ENCODE results near the gene RFX4.
A peak's percentile ranks its signal among the peaks of the same experiment; 100 is the strongest.

RFX4 gene

DNA sequence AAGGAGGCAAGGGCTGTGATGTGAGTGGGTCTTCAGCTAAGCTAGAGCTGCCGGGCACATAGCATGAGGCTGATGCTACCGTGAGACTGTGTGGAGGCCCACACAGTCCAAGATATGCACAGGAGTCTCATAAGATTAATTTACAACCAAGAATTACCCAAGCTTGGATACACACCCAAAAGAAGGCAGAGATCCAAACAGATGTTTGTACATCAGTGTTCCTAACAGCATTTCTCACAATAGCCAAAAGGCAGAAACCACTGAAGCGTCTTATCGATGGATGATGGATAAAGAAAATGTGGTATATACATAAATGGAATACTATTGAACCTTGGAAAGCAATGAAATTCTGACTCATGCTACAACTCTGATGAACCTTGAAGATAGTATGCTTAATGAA, 150.9 kb downstream of the RFX4 start:
- no peak for DNase-seq

DNA sequence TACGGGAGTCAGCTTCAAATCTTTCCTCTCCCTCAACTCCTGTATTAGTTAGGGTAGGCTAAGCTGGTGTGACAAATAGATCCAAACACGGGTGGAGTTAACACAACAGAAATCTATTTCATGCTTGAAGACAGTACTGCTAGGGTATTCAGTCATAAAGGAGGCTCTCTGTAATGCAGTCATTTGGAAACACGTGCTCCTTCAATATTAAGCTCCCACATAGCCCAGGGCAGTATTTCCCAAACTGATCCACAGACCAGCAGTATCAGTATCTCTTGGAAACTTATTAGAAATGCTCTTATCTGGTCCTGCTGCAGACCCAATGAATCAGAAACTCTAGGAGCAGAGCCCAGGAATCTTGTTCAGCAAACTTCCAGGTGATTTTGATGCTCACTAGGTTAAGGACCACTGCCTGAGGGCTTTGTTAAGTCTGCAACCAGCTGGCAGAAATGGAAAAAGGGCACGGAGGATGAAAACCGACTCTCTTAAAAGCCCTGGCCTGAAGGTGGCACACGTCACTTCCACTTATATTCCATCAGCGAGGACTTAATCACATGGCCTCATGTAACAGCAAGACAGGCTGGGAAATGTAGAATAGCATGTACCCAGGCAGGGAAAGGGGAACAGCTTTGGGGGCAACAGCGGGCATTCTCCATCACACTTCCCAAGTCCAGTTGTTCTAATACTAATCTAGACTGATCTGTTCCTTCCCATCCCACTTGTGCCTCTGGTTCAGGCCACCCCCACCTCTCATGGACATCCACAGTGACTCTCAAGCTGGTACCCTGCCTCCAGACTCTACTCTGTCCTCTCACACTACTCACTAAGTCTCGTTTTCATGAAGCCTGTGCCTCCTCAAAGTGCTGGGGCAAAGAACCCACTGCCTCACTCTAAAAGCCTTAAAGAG, 153.5 kb downstream of the RFX4 start:
- DNase-seq, result no peak

DNA sequence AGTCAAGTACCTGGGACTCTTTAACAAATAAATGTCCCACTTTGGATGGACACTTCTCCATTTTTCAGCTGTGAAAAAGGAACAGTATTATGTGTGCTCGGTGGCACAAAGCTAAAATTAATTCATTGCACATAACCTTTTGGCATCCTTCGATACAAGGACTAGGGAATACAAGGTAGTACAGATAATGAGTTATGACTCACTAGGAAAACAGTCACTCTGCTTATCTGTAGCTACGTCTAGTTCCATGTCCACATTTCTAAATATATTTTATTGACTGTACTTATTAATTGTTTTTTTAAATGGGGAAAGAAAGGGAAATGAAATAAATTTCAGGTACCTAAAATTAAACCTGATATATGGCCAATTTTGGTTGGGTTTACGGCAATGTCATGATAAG, 156.5 kb downstream of the RFX4 start:
- no peak for DNase-seq

DNA sequence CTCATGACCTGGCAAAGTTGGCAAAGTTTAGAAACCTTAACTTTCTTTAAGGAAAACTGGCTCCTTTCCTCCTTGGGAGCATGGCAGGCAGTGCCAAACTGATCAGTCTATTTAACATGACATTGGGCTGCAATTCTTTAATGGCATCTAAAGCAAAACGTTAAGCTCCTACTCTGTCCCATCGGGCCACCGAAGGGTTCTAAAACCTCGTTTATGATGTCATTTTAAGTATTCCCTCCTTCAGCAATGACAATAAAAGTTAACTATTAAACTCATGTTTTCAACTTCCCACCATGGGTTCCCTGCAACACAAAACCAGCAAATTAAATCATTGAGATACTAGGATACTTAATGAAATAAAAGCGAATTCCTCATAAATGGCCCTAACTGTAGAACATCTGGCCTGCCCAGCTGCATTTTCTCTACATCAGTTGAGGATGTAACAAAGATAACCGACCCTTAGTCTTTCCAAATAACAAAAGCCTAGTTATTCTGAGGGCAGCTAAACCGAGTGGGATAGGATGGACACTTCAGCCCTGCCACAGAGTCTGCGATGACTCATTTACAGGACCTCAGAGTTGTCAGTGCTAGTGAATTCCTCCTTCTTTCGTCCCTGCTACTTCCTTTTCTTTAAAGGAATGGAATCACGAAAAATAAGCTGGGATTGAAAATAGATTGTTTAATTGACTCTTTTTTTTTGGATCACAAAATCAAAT, 157.2 kb downstream of the RFX4 start:
- peak; percentile 26 for DNase-seq

DNA sequence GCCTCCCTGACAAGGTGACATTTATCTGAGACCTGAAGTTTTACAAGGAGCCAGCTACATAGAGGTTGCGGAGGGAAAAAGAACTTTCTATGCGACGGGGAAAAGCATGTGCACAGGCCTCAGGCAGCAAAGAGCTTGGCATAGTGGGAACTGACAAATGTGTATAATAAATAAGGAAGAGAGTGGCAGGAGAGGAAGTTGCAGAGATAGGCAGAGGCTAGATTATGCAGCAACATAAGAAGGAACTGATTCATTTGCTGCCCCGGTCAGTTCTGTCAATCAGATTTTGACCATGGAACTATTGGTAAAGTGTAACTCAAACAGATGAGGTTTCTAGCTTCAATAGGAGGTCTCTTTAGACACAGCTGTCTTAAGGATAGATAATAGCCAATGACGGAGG, 158.0 kb downstream of the RFX4 start:
- no peak for DNase-seq

DNA sequence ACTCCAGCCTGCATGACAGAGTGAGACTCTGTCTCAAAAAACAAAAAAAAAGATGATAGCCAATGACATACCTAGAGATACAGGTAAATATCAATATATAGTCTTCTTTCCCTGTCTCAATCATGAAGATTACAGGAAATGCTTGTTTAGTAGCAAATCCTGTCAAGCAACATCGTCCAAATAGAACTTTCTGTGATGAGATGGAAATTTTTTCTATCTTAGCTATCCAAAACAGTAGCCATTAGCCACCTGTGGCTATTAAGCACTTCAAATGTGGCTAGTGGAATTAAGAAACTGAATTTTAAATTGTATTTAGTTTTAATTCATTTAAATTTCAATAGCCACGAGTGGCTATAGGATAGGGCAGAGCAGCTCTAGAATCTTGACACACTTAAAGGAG, 158.4 kb downstream of the RFX4 start:
- no peak for DNase-seq

DNA sequence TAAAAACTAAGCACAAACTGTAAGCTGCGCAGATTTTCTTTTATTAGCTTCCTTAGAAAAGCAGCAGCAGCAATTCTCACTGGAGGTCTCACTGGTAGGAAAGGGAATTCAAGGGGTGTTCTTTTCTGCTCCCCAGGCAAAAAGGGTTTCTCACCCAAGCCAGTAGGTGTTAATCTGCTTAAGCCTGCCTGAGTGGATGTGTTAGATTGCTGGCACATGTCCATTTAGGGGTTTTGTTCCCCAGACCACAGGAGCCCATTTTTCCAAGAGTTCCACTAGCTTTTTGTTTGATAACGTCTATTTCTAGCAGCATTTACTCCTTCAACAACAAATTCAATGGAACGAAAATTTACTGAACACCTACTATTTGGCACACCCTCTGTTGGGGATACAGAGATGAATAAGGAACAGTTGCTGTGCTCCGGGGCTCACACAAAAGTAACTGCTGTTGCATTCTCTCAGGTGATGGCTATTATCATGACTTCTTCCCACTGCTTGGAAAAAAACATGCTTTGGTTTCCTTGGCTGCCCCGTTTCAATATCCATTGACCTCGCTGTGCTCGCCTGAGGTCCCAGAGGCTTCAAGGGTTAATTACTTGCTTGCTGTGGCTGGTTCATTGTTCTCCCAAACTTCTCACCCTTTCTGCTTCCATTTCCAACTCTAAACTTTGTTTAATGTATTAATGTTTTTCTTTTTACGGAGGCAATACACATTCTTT, 160.6 kb downstream of the RFX4 start:
- no peak for DNase-seq

DNA sequence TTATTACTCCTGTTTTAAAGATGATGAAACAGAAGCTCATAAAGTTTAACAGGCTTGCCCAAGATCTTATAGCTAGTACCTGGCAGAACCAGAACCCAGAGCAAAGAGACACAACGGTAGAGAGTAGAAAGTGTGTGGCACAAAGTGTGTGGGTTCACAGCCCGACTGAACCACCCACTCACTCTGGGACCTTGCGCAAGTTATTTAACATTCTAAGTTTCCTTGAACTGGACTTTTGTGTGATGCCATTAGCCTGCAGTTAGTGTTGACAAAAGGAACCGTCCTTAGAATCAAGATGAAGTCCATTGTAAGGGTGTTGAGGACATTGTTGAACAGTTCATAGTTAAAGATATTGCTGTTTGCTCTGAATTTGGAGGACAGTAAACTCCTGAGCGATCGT, 161.8 kb downstream of the RFX4 start:
- DNase-seq, result no peak

DNA sequence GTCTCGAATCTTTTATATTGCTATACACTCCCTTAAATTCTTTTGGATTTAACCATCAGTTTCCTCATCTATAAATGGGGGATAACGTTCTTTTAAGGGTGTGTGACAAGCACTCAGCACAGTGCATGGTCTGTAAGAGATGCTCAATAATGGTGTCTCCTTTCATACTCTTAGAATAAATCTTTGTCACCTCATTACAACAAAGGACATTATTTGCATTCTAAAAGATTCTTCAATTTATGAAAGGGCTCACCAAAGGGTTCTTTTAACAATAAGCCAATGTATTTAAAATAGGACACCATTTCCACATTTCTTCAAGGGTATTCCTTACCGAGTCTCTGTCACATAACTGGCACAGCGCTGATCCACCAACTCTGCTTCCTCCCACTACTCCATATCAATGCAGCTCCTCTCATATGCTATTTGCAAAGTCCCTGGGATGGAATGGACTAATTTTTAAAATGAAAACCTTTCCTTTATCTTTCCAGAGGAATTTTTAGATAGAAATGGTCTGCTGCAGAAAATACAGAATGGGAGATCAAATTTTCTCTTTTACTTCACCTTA, 162.5 kb downstream of the RFX4 start:
- no peak for DNase-seq

DNA sequence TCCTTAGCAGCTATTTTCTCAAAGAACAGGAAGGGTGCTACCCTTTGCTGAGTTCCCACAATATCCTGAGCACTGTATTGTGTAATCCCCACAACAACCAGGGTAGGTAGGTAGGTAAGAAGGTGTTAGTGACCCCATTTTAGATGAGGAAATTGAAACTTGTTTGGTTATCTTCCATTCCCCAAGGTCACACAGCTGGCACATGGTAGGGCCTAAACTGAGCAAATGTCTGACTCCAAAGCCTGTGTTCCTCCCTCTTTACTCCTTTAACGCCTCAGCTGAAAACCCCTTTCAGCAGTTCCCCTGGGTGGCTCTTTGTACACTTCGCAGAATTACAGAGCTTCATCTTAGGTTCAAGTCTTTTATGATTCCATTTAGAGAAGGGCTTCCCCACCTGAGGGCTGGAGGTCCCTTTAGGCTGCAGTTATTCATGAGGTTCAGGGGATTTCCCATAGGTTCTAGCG, 165.2 kb downstream of the RFX4 start:
- DNase-seq, result no peak

DNA sequence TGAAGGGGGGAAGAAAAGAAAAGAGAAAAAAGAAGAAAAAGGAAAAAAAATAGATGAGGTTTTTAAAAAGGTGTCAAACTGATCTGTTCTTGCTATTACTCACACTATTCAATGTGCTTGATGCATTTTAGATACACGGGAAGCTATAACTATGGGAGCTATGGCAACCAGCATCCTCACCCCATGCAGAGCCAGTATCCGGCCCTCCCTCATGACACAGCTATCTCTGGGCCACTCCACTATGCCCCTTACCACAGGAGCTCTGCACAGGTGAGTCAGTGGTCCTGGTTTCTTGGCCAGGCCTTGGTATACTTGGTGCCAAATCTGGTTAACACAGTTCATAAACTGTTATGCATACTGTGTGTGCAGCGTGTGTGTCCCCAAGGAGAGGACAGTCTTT, 167.7 kb downstream of the RFX4 start:
- DNase-seq, result no peak

DNA sequence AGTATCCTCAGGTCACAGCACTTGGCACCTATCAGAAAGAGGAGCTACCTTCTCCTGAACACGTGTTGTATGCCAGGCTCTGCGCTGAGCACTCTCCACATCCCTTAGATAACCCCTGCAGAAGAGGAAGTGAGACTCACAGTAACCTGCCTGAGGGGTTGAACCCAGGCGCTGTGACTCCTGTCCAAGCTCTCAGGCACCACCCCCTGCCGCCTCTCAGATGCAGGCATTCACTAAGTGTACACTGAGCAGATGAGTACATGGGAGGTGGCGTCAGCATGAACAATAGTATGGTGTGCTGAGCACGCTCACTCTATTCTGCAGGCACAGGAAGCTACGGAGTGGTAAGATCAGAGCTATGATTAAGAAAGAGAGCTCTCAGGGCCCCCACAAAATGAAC, 170.7 kb downstream of the RFX4 start:
- no peak for DNase-seq

DNA sequence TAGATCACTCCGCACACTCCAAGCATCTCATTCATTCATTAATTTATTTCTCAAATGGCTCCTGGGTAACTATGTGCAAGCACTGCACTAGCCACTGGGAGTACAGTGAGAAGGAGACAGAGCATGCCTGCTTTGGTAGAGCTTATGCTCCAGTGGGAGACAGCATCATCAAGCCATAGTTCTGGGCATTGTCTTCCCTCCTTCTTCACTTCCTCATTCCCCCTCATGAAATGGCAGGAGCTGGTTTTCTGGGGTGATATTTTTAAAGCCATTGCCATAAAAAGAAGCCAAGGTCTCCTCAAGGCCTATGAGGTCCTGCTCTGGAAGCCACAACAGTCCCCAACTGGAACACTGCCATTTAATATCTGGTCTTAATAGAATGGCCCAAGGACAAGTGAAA, 171.5 kb downstream of the RFX4 start:
- no peak for DNase-seq

DNA sequence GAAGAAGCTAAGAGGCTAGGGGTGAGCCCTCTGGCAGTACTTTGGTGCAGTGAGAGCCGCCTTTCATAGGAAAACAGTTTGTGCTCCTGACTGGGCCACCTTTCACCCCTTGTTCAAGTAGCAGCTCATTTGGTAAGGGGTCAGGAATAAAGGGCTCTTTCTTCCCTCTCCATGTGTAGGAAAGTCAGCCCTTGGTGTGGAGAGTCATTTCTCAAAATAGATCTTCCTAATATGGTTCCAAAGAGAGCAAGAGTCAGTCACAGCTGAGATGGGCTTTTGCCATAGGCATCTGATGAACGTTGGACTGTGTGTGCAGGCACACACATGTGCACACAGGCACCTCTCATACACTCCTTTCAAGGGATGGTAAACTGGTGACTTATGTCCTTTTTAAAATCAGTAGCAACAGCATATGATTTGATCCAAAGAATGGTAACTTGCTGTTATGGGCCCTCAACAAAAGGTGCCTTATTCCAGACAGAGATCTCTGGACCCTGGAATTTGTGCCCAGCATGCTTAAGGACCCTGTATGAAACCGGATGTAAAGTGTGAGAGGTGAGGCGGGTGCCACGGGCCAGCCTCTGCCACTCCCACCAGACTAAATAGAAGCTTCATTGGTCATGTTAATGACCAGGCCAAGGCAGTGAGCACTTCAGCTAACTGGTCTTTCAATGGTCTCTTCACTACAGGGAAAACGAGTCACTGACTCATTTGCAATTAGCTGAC, 175.0 kb downstream of the RFX4 start:
- no peak for DNase-seq

DNA sequence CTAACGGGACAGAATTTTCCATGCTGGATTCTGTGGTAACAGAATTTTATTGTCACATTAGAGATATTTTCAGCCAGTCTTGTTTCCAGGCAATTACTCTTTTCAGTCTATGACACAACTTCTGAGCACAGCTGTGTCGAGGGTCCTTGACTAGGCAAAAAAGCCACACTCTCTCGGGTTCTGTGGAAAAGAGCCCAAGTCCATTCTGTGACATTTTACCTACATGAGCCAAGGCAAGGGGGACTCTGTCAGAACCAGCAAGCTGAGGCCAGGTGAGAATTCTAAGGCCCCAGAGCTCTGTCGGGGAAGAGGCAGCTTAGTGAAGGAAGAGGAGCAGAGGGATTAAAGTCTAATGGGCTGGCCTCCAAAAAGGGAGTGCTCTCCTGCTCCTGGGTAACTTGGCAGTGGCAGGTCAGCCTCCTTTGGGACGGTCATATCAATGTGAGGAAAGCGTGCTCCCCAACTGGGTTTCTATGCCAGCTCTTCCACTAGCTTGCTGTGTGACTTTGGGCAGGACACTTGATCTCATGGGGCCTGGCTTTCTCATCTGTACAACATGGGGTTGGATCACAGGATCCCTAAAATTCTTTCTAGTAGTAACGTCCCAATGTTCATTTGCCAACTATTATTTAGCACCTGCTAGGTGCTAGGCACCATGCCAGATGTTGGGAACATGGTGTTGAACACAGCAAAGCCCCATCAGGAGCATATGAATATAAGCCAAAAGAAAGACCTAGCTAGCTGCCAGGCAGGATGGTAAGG, 175.7 kb downstream of the RFX4 start:
- no peak for DNase-seq

DNA sequence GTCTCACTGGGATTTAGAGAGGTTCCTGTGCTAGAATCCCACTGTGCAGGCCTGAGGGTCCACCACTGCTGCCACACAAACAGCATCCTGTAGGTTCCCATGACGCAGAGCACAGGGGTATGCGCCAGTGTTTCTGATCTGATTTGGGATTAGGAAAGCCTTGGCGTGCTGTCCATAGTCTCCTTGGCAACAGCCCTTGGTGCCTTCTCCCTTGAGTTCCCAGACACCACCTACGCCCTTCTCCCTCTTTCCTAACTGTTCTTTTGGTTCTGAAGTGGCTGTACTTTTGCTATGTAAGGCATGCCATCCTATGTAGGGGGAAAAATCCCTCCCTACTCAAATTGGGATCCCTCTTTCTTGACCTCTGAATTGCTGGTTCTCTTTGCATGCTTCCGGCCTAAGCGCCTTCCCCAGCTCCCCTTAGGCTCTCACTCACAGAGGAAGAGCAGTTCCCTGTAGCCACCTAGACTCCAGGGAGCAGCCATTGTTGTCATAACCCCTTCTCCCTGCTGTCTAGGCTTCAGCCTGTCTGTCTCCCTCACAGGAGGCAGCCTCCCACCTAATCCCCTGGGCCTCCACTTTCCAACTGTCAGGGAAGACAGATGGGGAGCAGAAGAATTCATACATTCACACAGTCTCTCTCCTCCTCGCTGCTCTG, 176.9 kb downstream of the RFX4 start:
- DNase-seq, result no peak

DNA sequence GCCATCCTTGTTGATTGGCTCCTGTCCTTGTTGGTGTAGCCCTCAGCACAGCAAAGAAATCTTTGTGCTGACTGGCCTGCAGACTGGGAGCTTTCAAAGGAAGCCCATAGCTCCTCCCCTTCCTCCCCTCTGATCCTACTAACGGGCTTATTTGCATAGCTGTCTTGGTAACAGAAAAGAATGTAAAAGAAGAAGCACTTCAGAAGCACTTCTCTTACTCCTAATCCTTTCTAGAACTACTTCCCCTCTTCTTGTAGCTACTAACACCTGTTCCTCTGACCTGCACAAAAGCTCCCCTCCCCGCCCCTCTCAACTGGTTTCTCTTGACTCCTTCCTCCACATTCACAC, 177.4 kb downstream of the RFX4 start:
- DNase-seq, result peak; percentile 32

DNA sequence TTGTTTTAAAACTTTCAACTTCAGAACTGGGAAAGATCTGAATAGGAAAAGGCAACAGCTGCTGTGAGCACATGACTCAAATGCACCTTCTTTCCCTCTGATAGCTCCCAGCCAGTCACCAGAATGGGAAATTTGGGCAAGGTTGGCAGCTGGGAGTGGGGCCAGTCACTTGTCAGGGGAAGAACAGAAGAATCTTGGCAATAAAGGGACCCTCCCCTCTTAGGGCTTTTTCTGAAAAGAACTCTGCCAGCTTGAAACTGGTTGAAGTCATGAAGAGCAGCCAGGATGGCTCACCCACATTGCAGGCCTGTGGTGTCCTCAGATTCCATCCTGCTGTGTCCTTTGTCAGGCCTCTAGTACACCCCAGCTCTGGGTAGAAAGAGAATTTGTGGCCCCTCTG, 181.4 kb downstream of the RFX4 start:
- no peak for DNase-seq

DNA sequence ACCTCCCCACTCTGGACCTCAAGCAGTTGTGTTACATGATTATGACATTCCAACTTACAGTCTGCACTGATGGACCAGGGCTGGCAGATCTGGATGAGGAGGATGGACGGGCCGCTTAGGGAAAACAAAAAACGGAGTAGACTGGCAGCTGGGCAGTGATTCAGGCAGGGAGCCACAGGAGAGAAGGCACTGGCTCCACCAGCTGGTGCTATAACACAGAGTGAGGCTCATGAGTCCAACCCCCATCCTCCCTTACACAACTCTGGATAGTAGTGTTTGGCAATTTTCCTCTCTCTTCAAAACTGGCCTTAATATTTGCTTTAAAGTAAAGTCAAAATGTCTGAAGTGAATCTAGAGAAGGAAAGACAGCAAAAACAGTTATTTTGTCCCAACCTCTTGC, 181.9 kb downstream of the RFX4 start:
- no peak for DNase-seq

DNA sequence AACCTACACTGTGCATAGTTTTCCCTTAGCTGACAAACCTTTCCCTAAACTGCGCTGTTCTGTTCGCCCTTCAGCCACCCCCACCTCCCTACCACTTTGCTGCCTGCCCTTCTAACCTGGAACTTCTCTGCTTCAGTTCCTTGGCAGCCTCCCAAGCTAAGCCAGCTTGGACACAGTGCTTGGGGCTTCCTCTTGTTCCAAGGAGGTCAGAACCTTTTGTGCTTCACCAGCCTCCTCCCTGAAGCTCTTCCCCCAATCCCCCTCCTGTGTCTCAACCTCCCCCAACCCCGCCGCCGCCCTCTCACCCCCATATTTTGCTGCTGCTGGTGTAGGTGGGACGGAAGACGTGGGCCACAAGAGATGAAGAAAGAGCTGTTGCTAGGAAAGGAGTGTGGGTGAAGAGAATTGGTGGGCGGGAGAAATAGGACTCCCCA, 183.6 kb downstream of the RFX4 start:
- DNase-seq, result no peak

DNA sequence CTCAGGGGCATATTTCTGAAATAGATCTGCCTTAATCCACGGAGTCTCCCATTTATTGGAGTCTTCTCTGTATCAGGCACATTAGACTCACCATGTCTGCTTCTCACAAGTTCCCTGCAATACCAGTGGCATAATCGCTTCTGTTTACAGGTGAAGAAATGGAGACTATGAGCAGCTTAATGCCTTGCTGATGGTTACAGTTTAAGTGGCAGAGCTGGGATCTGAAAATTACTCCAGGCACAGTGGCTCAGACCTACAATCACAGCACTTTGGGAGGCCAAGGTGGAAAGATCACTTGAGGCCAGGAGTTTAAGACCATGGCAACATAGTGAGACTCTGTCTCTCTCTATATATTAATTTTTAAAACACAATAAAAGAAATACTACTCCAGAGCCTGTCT, 184.4 kb downstream of the RFX4 start:
- DNase-seq, result no peak

All from fibroblast of skin of back (primary cell).